22Rv1 (cell line): ENCODE results near the gene ALG8.
A peak's percentile ranks its signal among the peaks of the same experiment; 100 is the strongest.
"Not testable (repeated sequence)": the region's sequence is repeated elsewhere in the genome, so short reads cannot be mapped to it uniquely, and the experiment has no call there.

Experiments
- H3K27ac ChIP-seq: fragments of 450-650 bp; 2 replicates; pipeline ENCODE4 v1.5.1; 2017
- ZFX ChIP-seq: fragments of 450-650 bp; IDR thresholded peaks from 2 replicates; pipeline ENCODE4 v1.6.1; 2017; ENCODE audit warnings: antibody characterized with exemption, borderline replicate concordance
- TF ChIP-seq, protein P1 (sequence below): fragments of 450-650 bp; IDR thresholded peaks from 2 replicates; pipeline ENCODE4 v1.5.1; 2017; ENCODE audit warnings: mild to moderate bottlenecking

The ALG8 gene

GRCh38 chr11:78099666-78100065 is 39.8 kb downstream of the ALG8 start:
- TF ChIP-seq, protein P1, sequence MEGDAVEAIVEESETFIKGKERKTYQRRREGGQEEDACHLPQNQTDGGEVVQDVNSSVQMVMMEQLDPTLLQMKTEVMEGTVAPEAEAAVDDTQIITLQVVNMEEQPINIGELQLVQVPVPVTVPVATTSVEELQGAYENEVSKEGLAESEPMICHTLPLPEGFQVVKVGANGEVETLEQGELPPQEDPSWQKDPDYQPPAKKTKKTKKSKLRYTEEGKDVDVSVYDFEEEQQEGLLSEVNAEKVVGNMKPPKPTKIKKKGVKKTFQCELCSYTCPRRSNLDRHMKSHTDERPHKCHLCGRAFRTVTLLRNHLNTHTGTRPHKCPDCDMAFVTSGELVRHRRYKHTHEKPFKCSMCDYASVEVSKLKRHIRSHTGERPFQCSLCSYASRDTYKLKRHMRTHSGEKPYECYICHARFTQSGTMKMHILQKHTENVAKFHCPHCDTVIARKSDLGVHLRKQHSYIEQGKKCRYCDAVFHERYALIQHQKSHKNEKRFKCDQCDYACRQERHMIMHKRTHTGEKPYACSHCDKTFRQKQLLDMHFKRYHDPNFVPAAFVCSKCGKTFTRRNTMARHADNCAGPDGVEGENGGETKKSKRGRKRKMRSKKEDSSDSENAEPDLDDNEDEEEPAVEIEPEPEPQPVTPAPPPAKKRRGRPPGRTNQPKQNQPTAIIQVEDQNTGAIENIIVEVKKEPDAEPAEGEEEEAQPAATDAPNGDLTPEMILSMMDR: no peak
- no peak for TF ChIP-seq ZFX
- peak overlapping the region; percentile 83 for H3K27ac ChIP-seq

GRCh38 chr11:78097666-78098385 is 41.6 kb downstream of the ALG8 start:
- peak overlapping the region; percentile 83 for H3K27ac ChIP-seq

GRCh38 chr11:78094250-78094649 is 45.2 kb downstream of the ALG8 start:
- no peak overlapping the region for H3K27ac ChIP-seq
- no peak for TF ChIP-seq ZFX
- TF ChIP-seq, protein P1: no peak

More at GRCh38 chr11:78097666-78098385, 41.6 kb downstream of the ALG8 start:
- TF ChIP-seq, protein P1: no peak
- no peak for TF ChIP-seq ZFX

DNA sequence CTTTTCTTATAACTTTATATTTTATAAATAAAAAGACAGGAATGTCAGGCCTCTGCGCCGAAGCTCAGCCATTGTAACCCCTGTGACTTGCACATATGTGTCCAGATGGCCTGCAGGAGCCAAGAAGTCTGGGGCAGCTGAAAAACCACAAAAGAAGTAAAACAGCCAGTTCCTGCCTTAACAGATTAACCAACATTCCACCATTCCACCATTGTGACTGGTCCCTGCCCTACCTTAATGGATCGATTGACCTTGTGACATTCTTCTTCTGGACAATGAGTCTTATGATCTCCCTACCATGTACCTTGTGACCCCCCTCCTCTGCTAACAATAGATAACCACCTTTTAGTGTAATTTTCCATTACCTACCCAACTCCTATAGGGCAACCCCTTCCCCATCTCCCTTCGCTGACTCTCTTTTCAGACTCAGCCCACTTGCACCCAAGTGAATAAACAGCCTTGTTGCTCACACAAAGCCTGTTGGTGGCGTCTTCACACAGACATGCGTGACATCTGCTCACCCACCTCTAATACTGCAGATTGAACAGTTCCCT is 52.8 kb downstream of the ALG8 start:
- not testable (repeated sequence) for H3K27ac ChIP-seq

GRCh38 chr11:78085972-78086371 is 53.5 kb downstream of the ALG8 start:
- no peak for TF ChIP-seq ZFX
- TF ChIP-seq, protein P1: no peak
- H3K27ac ChIP-seq: no peak overlapping the region

DNA sequence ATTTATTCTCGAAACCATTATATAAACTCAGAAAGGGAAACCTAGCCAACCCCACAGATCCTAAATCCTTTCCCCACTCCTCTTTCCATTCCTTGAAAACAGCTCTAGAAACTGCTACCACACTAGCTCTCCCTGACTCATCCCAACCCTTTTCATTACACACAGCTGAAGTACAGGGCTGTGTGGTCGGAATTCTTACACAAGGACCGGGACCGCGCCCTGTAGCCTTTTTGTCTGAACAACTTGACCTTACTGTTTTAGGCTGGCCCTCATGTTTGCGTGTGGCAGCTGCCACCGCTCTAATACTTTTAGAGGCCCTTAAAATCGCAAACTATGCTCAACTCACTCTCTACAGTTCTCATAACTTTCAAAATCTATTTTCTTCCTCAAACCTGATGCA is 54.9 kb downstream of the ALG8 start:
- H3K27ac ChIP-seq: not testable (repeated sequence)

DNA sequence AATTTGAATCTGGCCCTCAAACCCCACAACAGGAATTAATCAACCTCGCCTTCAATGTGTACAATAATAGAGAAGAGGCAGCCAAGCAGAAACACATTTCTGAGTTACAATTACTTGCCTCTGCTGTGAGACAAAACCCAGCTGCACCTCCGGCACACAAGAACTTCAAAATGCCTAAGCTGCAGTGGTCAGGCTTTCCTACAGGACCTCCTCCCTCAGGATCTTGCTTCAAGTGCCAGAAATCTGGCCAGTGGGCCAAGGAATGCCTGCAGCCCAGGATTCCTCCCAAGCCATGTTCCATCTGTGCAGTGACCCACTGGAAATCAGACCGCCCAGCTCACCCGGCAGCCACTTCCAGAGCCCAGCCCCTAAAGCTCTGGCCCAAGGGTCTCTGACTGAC is 56.4 kb downstream of the ALG8 start:
- H3K27ac ChIP-seq: no peak overlapping the region
- TF ChIP-seq, protein P1: no peak
- no peak for TF ChIP-seq ZFX

GRCh38 chr11:78082146-78082545 is 57.3 kb downstream of the ALG8 start:
- TF ChIP-seq ZFX: no peak
- TF ChIP-seq, protein P1: no peak
- no peak overlapping the region for H3K27ac ChIP-seq
